GM10266 (cell line): ENCODE results near the gene ADH1B.

ENCODE experiments used
- DNase-seq: peaks from one replicate; pipeline ENCODE4 v3.0.0; 2012; ENCODE audit errors: extremely low spot score
- CTCF ChIP-seq: IDR thresholded peaks from 2 replicates; pipeline ENCODE4 v1.5.1; 2012; ENCODE audit warnings: mild to moderate bottlenecking, low read depth; ENCODE audit not compliant: control insufficient read depth, insufficient read depth; ENCODE audit errors: missing control alignments

ADH1B gene

GRCh38 chr4:99281261-99281660 lies 39.9 kb downstream of the ADH1B start:
- no peak for TF ChIP-seq CTCF
- DNase-seq: no peak

GRCh38 chr4:99276417-99276816 lies 44.8 kb downstream of the ADH1B start:
- no peak for TF ChIP-seq CTCF
- no peak for DNase-seq

- TF ChIP-seq CTCF: no peak
- no peak for DNase-seq
Observed at GRCh38 chr4:99275885-99276284, 45.3 kb downstream of the ADH1B start.

GRCh38 chr4:99275050-99275449 lies 46.2 kb downstream of the ADH1B start:
- TF ChIP-seq CTCF: no peak
- no peak for DNase-seq

GRCh38 chr4:99273704-99274103 lies 47.5 kb downstream of the ADH1B start:
- DNase-seq: no peak
- no peak for TF ChIP-seq CTCF

GRCh38 chr4:99264927-99265326 lies 56.3 kb downstream of the ADH1B start:
- no peak for TF ChIP-seq CTCF
- no peak for DNase-seq
